Colonic mucosa (tissue), 4 donors: ENCODE results near the gene FHOD3. TPM values are rescaled to one million over a fixed set of nuclear protein-coding genes. Genes with fewer than 3 reads are reported as not detected.

Source experiments
- DNase-seq: peaks from one replicate; pipeline ENCODE4 v3.0.0-alpha.2; 2020
- H3K27ac ChIP-seq: fragments of 200-600 bp; one replicate; pipeline ENCODE4 v1.8.0; 2021
- H3K27me3 ChIP-seq: fragments of 200-600 bp; one replicate; pipeline ENCODE4 v1.8.0; 2021
- H3K36me3 ChIP-seq: fragments of 200-600 bp; one replicate; pipeline ENCODE4 v1.8.0; 2021
- H3K4me1 ChIP-seq: fragments of 200-600 bp; one replicate; pipeline ENCODE4 v1.8.0; 2021; ENCODE audit warnings: mild to moderate bottlenecking
- H3K4me3 ChIP-seq: fragments of 200-600 bp; one replicate; pipeline ENCODE4 v1.8.0; 2021
- H3K9ac ChIP-seq, 2 donors: one replicate each; pipeline ENCODE4 v1.7.0; 2013; ENCODE audit warnings: control low read depth in 2 of 2, low read depth in 2 of 2, low read length in 2 of 2
- H3K9me3 ChIP-seq: fragments of 200-600 bp; one replicate; pipeline ENCODE4 v1.8.0; 2021
- intact Hi-C: fragments of 100-400 bp; cut with DNase I; formaldehyde crosslinking; loops from one replicate; pipeline ENCODE4 v1.14.1; 2022
- total RNA-seq, 2 donors: library from RNA; stranded (reverse); fragmentation: NEBNext Ultra II Directional in 1 of 2; extraction: Animal tissue kit (Norgen Biotek cat#: 25700) in 1 of 2; gene quantifications; one replicate each; pipeline ENCODE4 v1.2.1, GENCODE V29; 2021
- TF ChIP-seq, protein P1 (sequence below): fragments of 200-600 bp; IDR thresholded peaks from one replicate; pipeline ENCODE4 v1.8.0; 2022; ENCODE audit warnings: antibody characterized with exemption, mild to moderate bottlenecking
- donor health status: healthy.
- donor health status: DM: no; HTN: no; CAD: no.
- donor health status: DM: no; HTN: no; CAD: no.

The FHOD3 gene
- total RNA-seq, 2 donors from 2014 or later = 2.5 to 4.1 TPM

DNA sequence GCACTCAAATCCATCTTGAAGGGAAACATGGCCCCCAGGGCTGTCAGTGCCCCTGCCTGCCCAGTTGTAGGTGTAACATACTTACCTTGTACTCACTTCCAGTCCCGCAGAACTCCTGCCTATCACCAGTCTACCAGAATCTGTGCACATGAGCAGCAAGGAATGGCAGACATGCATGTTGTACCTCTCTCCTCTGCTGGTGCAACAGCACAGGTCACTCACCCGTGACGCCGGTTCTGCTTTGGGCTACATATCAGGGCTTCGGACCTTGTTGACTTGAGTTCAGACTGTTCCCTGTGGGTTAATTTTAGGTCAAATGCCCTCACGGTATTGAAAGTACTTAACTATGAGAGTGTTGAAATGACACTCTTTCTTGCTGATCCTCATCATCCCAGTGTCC is 315.6 kb downstream of the FHOD3 start:
- no peaks in the 10 kb centered on the region for H3K4me1 ChIP-seq
- H3K9ac ChIP-seq = no peak overlapping the region
- H3K27me3 ChIP-seq = no peaks in the 10 kb centered on the region
- no peak for DNase-seq
- TF ChIP-seq, protein P1, sequence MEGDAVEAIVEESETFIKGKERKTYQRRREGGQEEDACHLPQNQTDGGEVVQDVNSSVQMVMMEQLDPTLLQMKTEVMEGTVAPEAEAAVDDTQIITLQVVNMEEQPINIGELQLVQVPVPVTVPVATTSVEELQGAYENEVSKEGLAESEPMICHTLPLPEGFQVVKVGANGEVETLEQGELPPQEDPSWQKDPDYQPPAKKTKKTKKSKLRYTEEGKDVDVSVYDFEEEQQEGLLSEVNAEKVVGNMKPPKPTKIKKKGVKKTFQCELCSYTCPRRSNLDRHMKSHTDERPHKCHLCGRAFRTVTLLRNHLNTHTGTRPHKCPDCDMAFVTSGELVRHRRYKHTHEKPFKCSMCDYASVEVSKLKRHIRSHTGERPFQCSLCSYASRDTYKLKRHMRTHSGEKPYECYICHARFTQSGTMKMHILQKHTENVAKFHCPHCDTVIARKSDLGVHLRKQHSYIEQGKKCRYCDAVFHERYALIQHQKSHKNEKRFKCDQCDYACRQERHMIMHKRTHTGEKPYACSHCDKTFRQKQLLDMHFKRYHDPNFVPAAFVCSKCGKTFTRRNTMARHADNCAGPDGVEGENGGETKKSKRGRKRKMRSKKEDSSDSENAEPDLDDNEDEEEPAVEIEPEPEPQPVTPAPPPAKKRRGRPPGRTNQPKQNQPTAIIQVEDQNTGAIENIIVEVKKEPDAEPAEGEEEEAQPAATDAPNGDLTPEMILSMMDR = no peak
- intact Hi-C loops = no loop called here
- H3K36me3 ChIP-seq = no peaks in the 10 kb centered on the region
- H3K4me3 ChIP-seq = no peak overlapping the region
- H3K27ac ChIP-seq = no peak overlapping the region
- no peaks in the 10 kb centered on the region for H3K9me3 ChIP-seq

DNA sequence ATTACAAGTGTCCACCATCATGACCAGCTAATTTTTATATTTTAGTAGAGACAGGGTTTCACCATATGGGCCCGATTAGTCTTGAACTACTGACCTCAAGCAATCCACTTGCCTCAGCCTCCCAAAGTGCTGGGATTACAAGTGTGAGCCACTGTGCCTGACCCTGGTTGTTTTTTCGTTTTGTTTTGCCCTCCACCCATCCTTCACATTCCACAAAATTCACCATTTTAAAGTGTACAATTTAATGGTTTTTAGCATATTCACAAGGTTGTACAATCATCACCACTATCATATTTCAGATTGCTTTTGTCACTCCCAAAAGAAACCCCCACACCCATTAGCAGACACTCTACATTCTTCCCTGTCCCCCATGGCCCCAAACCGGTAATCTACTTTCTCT is 316.3 kb downstream of the FHOD3 start:
- TF ChIP-seq, protein P1 = no peak
- Histone ChIP-seq H3K9ac (no peak overlapping the region), H3K27ac (no peak overlapping the region), H3K36me3 (no peaks in the 10 kb centered on the region), H3K27me3 (no peaks in the 10 kb centered on the region), H3K4me1 (no peaks in the 10 kb centered on the region), H3K9me3 (no peaks in the 10 kb centered on the region), H3K4me3 (no peak overlapping the region)
- intact Hi-C loops = no loop called here
- no peak for DNase-seq

DNA sequence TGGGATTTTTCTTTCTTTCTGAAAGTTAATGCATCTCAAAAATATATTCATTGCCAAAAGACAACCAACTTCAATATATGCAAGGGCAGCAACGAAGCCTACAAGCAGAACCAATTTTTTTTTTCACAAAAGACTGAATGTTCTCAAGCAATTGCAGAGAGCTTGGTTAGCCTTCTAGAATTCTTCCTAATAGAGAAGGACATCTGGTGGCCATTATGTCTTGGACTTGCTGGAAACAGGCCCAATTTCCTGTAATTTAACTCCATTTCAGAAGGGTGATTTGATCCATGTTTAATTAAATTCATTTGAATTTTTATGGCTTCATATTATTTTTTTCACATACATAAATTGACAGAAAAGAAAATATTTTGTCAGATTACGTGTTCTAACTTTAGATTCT is 323.3 kb downstream of the FHOD3 start:
- no peak overlapping the region for H3K27ac ChIP-seq
- TF ChIP-seq, protein P1 = no peak
- no peaks in the 10 kb centered on the region for H3K27me3 ChIP-seq
- intact Hi-C loops = no loop called here
- H3K9me3 ChIP-seq = no peaks in the 10 kb centered on the region
- DNase-seq = no peak
- H3K4me1 ChIP-seq = no peaks in the 10 kb centered on the region
- H3K36me3 ChIP-seq = no peaks in the 10 kb centered on the region
- H3K4me3 ChIP-seq = no peak overlapping the region
- no peak overlapping the region for H3K9ac ChIP-seq

DNA sequence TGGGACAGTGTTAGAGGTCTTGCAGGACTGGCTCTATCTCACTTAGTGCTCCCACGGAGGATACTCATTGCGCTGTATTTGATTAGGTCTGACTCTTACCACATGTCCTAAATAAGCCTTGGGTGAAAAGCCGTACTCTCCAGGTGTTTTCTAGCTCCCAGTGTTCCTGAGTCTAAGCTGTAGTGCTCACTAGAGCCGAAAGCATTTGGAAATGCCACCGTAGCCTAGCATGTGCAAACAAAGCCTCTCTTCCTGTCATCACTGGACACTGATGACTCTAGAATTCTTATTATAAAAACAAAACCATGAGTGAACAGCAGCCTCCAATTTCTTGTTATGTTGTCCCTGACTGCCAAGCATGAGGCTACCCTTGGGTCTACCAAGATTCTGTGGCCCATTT is 325.1 kb downstream of the FHOD3 start:
- intact Hi-C loops = no loop called here
- Histone ChIP-seq H3K27ac (no peak overlapping the region), H3K9me3 (no peaks in the 10 kb centered on the region), H3K4me1 (no peaks in the 10 kb centered on the region), H3K4me3 (no peak overlapping the region), H3K9ac (no peak overlapping the region), H3K36me3 (no peaks in the 10 kb centered on the region), H3K27me3 (no peaks in the 10 kb centered on the region)
- DNase-seq = no peak
- TF ChIP-seq, protein P1 = no peak

DNA sequence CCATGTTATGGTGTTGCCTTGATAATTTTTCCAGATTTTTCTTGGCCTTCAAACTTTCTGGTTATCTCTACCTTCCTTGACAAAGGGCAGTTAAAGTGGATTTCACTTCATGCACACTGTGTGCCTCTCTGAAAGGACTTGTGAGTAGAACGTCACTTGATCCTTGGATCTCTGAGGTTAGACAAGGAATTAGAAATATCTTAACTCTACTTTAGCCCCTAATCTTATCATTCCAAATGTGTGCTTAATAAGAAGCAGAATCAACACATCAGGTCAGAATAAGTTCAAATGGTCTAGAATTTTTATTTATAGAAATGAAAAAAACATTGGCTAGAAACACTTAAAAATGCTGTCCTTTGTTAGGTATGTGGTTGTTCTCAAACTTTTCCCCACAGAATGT is 325.6 kb downstream of the FHOD3 start:
- Histone ChIP-seq H3K4me1 (no peaks in the 10 kb centered on the region), H3K9me3 (no peaks in the 10 kb centered on the region), H3K36me3 (no peaks in the 10 kb centered on the region), H3K9ac (no peak overlapping the region), H3K27me3 (no peaks in the 10 kb centered on the region), H3K4me3 (no peak overlapping the region), H3K27ac (no peak overlapping the region)
- intact Hi-C loops = no loop called here
- no peak for DNase-seq
- TF ChIP-seq, protein P1 = no peak
